Activated CD8-positive, alpha-beta memory T cell treated with anti-CD3 and anti-CD28 coated beads, Interleukin-2, amount 10 ng/mL, durations not matched to agents 7 days and 5 days (primary cell): Measurements from ENCODE around the gene MAP1LC3A. TPM values are rescaled to one million over a fixed set of nuclear protein-coding genes. Genes with fewer than 3 reads are reported as not detected.

ENCODE experiments used
- ATAC-seq: fragments of 150-1000 bp; cut with Tn5 transposase; one replicate; pipeline ENCODE4 v1.10.0; 2021; ENCODE audit warnings: moderate library complexity
- CTCF ChIA-PET: fragments of 350-600 bp; sonication (Branson Sonifier 250); formaldehyde crosslinking; loops from one replicate; lab custom pipeline; 2021; ENCODE audit warnings: antibody characterized with exemption; lab: Charles Lee
- DNase-seq: peaks from one replicate; pipeline ENCODE4 v3.0.0-alpha.2; 2020
- H3K27ac Mint-ChIP-seq: one replicate; pipeline ENCODE4 v1.8.0; 2021; ENCODE audit warnings: mild to moderate bottlenecking, mixed read lengths
- H3K27me3 Mint-ChIP-seq: one replicate; pipeline ENCODE4 v1.8.0; 2021; ENCODE audit warnings: mixed read lengths
- H3K36me3 Mint-ChIP-seq: one replicate; pipeline ENCODE4 v1.8.0; 2021; ENCODE audit warnings: mild to moderate bottlenecking, mixed read lengths
- H3K4me1 Mint-ChIP-seq: one replicate; pipeline ENCODE4 v1.8.0; 2021; ENCODE audit warnings: mixed read lengths
- H3K4me3 Mint-ChIP-seq: one replicate; pipeline ENCODE4 v1.8.0; 2021; ENCODE audit warnings: mild to moderate bottlenecking, moderate library complexity, mixed read lengths
- H3K9me3 Mint-ChIP-seq: one replicate; pipeline ENCODE4 v1.8.0; 2022; ENCODE audit warnings: low read depth, mixed read lengths
- total RNA-seq, 2 experiments: library from RNA; stranded (reverse); gene quantifications; one replicate each; pipeline ENCODE4 v1.2.3, GENCODE V29; 2021

Gene MAP1LC3A
- total RNA-seq, 2 experiments from 2014 or later: 4.7 to 5.2 TPM

DNA sequence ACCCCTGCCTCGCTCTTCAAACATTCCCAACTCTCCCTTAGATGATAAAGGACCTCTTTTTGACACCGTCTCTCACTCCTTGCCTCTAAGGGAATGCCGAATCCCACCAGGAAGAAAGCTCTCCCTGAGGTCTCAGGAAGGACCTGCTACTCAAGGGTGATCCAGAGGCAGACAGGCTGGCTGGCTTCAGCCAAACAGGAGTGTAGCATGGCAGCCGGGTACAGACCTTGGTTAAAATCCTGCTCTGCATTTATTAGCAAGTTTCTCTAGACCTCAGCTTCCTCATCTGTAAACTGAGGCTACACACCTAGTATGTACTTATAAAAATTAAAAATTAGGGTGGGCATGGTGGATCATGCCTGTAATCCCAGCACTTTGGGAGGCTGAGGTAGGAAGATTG, 17.2 kb downstream of the MAP1LC3A start:
- DNase-seq: peak; percentile 22
- peaks cover 23% of the 10 kb centered on the region for H3K4me1 Mint-ChIP-seq
- no peaks in the 10 kb centered on the region for H3K9me3 Mint-ChIP-seq
- CTCF ChIA-PET: no interaction called here
- no peaks in the 10 kb centered on the region for H3K36me3 Mint-ChIP-seq
- H3K27me3 Mint-ChIP-seq: no peaks in the 10 kb centered on the region
- no peak overlapping the region for H3K27ac Mint-ChIP-seq
- no peak for ATAC-seq
- H3K4me3 Mint-ChIP-seq: no peak overlapping the region

DNA sequence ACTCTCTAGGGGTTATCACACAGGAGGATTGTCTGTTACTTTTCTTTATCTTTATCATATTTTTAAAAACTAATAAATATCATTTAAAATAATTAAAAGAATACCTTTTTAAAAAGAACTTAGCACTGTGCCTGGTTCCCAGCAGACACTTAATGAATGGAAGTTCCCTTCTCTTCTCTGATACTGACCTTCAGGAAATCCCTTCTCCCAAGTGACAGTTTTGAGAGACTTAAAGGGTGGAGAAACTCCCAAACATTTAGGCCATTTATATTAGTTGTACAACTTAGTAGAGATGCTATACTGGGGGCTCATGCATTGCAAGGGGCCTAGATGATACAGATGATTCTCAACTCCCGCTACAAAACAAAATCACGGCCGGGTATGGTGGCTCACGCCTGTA, 18.5 kb downstream of the MAP1LC3A start:
- no peaks in the 10 kb centered on the region for H3K27me3 Mint-ChIP-seq
- peaks cover 25% of the 10 kb centered on the region for H3K4me1 Mint-ChIP-seq
- CTCF ChIA-PET: no interaction called here
- DNase-seq: peak; percentile 4
- H3K27ac Mint-ChIP-seq: no peak overlapping the region
- ATAC-seq: no peak
- H3K36me3 Mint-ChIP-seq: no peaks in the 10 kb centered on the region
- H3K4me3 Mint-ChIP-seq: no peak overlapping the region
- H3K9me3 Mint-ChIP-seq: no peaks in the 10 kb centered on the region

DNA sequence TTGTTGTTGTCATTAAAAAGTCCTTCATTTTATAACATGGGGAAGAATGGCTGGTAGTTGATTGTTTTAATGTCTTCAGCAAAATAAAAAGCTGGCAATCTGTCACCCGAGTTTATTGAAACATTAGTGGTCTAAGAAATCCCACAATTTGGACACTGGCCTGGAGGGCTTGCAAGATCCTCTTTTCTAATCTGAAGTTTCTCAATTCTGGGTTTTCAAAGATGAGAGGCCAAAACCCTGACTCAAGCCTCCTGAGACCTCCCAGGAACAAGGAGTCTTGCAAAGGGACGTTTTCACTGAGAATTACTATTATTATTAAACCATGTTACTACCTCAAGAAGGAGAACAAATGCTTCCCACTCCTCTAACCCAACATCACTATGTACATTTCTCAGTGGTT, 19.5 kb downstream of the MAP1LC3A start:
- Mint-ChIP-seq H3K27ac (no peak overlapping the region), H3K36me3 (no peaks in the 10 kb centered on the region), H3K4me3 (no peak overlapping the region), H3K27me3 (no peaks in the 10 kb centered on the region), H3K9me3 (no peaks in the 10 kb centered on the region), H3K4me1 (peaks cover 28% of the 10 kb centered on the region)
- CTCF ChIA-PET: no interaction called here
- DNase-seq: peak; percentile 8
- ATAC-seq: no peak

DNA sequence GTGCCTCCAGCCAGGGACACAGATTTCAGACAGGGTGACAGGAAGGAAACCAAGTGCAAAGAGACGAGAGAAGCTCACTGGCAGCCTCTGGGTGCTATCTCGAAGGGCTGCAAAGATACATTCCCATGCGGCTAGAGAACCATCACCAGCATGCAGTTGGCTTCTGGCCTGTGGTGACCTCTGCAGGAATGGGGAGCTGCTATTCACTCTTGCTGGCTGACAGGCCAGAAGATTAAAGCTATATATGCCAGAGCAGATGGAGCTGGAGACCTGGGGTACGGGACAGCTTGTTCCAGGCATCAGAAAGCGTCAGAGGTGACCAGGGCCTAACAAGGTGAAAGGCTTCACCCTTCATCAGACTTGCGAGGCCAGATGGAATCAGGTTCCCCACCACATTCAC, 20.0 kb downstream of the MAP1LC3A start:
- Mint-ChIP-seq H3K27ac (no peak overlapping the region), H3K27me3 (no peaks in the 10 kb centered on the region), H3K4me1 (peaks cover 28% of the 10 kb centered on the region), H3K4me3 (no peak overlapping the region), H3K9me3 (no peaks in the 10 kb centered on the region), H3K36me3 (no peaks in the 10 kb centered on the region)
- ATAC-seq (no peak), DNase-seq (peak; percentile 25)
- CTCF ChIA-PET: no interaction called here

DNA sequence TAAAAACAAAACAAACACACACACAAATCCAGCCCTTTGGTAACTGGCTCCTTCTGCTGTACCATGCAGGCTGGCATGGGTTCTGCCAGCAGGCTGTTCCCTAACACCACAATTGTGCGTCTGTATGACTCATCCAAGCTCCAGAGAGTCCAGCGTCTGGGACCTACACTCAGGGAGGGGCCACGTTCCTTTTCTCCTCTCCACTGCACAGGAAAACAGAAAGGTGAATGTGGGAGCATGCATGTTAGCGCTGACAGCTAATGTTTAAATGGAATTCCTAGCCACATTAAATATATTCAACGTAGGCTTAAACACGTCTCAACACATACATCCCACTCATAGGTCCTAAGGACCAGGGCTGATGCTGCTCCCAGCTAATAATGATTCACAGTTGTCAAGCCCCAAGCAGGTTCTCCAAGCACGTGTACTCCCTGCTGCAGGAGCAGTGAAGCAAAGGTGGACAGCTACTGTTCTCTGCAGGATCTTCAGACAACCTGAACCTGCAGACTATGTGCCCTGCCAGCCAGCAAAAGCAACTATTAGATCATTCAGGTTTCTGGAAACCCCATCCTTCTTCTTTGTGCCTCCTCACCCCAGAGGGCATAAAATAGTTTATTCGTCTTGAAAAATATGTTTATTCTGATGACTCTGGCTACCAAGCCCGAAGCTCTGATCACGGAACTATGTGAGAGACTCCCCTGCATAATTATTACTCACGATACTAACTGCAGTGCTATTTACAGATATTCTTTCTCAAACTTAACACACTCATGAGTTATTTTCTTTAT, 20.9 kb downstream of the MAP1LC3A start:
- H3K4me1 Mint-ChIP-seq: peaks cover 28% of the 10 kb centered on the region
- H3K27ac Mint-ChIP-seq: peak overlapping the region; percentile 84
- no peaks in the 10 kb centered on the region for H3K36me3 Mint-ChIP-seq
- CTCF ChIA-PET: interaction anchor here (0.9 to 1.1 kb wide), 4 partner anchors 8 to 267 kb away, joined by 3 to 4 read pairs (median 3); no protein-coding TSS in a partner anchor
- no peak for ATAC-seq
- H3K27me3 Mint-ChIP-seq: no peaks in the 10 kb centered on the region
- DNase-seq: peak; percentile 19
- no peaks in the 10 kb centered on the region for H3K9me3 Mint-ChIP-seq
- no peak overlapping the region for H3K4me3 Mint-ChIP-seq

DNA sequence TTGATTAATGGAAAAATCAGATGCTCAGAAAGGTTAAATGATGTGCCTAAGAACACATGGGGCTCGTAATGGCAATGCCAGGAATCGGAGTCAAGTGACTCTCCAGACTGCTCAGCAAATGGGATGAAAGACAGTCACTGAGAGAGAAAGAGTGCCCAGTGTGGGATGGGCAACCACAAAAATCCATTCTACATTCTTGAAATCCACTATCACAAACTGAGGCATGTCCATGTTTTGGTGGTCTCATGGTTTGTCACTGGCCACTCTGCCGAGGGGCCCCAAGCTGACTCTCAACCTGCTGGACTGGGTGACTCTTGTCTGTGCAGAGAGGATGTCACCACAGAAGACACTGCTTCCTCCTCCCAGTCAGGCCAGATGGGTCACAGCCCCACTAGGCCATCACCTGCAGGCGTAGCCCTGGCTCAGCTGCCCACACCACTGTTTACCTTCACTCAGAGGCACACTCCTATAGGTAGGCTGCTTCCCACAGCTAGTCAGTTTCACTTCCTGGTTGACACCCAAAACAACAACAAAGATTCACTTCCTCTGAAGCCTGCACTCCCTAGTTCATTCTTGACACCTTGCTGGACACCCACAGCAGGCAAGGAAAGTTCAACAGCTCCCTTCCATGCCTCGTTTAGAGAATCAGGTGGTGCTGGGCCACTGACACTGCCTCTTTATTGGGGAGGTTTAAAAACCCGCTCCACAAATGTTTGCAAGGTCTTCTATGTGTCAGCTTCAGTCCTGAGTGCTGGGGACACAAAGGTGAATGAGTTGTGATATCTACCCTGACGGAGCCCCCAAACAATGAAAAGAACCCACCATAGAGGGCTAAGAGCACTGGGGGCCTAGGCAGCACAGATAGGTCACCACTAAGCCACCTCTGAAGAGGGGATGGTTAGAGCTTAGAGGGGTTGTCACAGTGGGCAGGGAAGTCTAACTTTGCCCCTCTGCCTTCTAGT, 21.7 kb downstream of the MAP1LC3A start:
- peaks cover 28% of the 10 kb centered on the region for H3K4me1 Mint-ChIP-seq
- DNase-seq (peak; percentile 58), ATAC-seq (peak; percentile 70)
- CTCF ChIA-PET: interaction anchor here (0.9 to 1.1 kb wide), 4 partner anchors 9 to 268 kb away, joined by 3 to 4 read pairs (median 3); no protein-coding TSS in a partner anchor
- peaks cover under 1% of the 10 kb centered on the region for H3K36me3 Mint-ChIP-seq
- no peaks in the 10 kb centered on the region for H3K9me3 Mint-ChIP-seq
- no peaks in the 10 kb centered on the region for H3K27me3 Mint-ChIP-seq
- H3K4me3 Mint-ChIP-seq: no peak overlapping the region
- peak overlapping the region; percentile 84 for H3K27ac Mint-ChIP-seq

DNA sequence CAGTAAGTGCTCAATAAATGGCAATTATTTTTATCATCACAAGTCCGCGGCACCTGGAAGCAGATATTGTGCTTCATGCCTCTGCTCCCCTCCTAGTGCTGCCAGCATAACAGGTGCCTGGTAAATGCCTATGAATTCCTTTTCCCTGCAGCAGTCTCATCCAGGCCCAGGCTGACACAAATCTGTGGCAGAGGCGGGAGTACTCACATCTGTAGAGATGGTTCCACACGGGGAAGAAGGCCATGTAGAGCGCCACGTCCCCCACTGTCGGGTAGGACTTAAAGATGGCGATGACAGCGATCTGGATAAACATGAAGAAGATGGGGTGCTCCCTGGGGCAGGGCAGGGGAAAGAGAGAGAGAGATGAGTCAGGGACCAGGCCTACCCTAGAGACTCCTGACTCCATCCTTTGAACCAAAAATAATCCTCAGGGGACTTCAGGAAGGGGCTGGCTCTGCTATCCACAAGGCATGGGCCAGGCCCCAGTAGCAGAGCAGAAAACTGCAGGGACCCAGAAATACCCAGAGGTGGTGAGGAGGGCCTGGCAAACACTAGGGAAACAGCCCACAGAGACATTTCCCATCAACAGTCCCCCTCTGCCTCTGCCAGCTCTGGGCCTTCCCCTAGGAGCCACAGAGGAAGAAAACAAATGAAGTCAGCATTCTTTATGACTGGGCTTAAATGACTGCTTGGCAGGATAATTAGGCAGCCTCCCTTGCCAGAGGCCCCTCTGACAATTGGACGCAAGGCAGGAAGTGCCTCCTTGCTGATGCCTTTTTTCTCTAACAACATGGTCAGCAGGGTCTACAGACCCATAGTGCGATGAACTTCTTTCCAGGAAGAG, 23.0 kb downstream of the MAP1LC3A start:
- no peak overlapping the region for H3K4me3 Mint-ChIP-seq
- CTCF ChIA-PET: no interaction called here
- DNase-seq (no peak), ATAC-seq (peak; percentile 44)
- H3K27ac Mint-ChIP-seq: peak overlapping the region; percentile 50
- no peaks in the 10 kb centered on the region for H3K9me3 Mint-ChIP-seq
- H3K27me3 Mint-ChIP-seq: no peaks in the 10 kb centered on the region
- peaks cover 28% of the 10 kb centered on the region for H3K4me1 Mint-ChIP-seq
- H3K36me3 Mint-ChIP-seq: peaks cover 3% of the 10 kb centered on the region

DNA sequence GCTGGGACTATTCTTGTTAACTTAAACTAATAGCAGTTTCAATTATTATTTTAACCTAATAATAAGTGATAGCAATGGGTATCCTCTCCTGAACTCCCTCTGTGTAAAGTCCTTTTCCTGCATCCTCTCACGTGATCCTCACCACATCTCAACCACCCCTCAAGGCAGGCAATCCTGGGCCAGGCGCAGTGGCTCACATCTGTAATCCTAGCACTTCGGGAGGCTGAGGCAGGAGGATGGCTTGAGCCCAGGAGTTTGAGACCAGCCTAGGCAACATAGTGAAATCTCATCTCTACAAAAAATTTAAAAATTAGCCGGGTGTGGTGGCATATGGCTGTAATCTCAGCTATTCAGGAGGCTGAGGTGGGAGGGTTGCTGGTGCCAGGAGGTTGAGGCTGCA, 23.7 kb downstream of the MAP1LC3A start:
- Mint-ChIP-seq H3K27ac (peak overlapping the region; percentile 50), H3K4me1 (peaks cover 28% of the 10 kb centered on the region), H3K9me3 (no peaks in the 10 kb centered on the region), H3K27me3 (no peaks in the 10 kb centered on the region), H3K36me3 (peaks cover 3% of the 10 kb centered on the region), H3K4me3 (no peak overlapping the region)
- DNase-seq (no peak), ATAC-seq (no peak)
- CTCF ChIA-PET: no interaction called here

DNA sequence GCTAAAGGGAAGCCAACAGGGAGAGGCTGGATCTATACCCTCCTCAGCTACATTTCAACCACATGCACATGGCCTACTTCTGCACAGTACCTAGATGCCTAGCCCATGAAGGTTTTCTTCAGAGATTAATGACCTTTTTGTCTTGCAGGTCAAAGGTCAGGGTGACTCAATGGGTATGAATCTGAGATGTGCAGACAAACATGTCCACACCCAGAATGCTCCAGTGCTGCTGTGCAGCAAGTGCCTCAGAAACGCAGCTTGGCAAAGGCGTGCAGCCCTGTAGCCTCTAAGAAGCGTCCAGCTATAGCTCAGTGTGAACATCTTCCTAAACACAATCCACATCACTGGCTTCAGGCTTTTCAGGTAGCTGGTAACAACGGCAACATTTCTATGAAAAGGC, 24.4 kb downstream of the MAP1LC3A start:
- Mint-ChIP-seq H3K36me3 (peaks cover 3% of the 10 kb centered on the region), H3K4me3 (no peak overlapping the region), H3K4me1 (peaks cover 28% of the 10 kb centered on the region), H3K27ac (no peak overlapping the region), H3K27me3 (no peaks in the 10 kb centered on the region), H3K9me3 (no peaks in the 10 kb centered on the region)
- ATAC-seq (no peak), DNase-seq (no peak)
- CTCF ChIA-PET: no interaction called here

DNA sequence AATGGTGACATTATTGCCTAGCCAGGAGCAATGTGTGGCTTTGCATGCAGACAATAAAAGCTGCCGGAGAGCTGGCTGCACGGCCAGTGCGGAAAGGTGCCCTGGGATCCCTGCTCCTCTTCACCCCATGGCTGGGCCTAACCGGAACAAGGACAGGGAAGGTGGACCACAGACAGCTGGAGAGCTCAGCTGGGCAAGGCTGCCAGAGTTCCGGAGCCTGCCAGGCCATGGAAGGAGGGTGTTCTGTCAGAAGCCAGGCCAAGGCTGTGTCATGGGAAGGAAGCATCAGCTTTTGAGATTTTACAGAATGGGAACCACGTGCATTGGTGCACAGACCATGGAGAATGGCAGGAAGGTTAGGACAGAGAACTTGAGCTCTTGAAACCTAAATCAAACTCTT, 25.0 kb downstream of the MAP1LC3A start:
- H3K9me3 Mint-ChIP-seq: no peaks in the 10 kb centered on the region
- no peak overlapping the region for H3K27ac Mint-ChIP-seq
- CTCF ChIA-PET: interaction anchor here (0.5 to 1.2 kb wide), 3 partner anchors 186 to 864 kb away, joined by 3 to 4 read pairs (median 3); no protein-coding TSS in a partner anchor
- no peaks in the 10 kb centered on the region for H3K27me3 Mint-ChIP-seq
- no peak for DNase-seq
- peaks cover 28% of the 10 kb centered on the region for H3K4me1 Mint-ChIP-seq
- peaks cover 3% of the 10 kb centered on the region for H3K36me3 Mint-ChIP-seq
- H3K4me3 Mint-ChIP-seq: no peak overlapping the region
- no peak for ATAC-seq

DNA sequence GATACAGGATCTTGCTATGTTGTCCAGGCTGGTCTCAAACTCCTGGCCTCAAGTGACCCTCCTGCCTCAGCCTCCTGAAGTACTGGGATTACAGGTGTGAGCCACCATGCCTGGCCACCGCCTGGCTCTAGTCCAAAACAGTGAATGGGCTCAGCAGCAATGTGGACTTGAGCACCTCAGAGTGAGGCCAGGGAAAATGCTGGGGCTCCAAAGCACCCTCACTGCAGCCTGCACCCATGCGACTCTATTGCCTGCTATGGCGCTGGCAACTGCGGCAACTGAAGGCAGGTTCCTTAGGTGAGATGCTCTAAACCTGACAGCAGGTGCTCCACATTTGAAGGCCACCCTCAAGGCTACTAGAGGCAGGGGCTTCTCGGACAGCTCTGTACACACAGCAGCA, 26.5 kb downstream of the MAP1LC3A start:
- Mint-ChIP-seq H3K36me3 (peaks cover 3% of the 10 kb centered on the region), H3K4me1 (peaks cover 21% of the 10 kb centered on the region), H3K4me3 (no peak overlapping the region), H3K9me3 (no peaks in the 10 kb centered on the region), H3K27ac (no peak overlapping the region), H3K27me3 (no peaks in the 10 kb centered on the region)
- no peak for DNase-seq
- ATAC-seq: no peak
- CTCF ChIA-PET: no interaction called here

DNA sequence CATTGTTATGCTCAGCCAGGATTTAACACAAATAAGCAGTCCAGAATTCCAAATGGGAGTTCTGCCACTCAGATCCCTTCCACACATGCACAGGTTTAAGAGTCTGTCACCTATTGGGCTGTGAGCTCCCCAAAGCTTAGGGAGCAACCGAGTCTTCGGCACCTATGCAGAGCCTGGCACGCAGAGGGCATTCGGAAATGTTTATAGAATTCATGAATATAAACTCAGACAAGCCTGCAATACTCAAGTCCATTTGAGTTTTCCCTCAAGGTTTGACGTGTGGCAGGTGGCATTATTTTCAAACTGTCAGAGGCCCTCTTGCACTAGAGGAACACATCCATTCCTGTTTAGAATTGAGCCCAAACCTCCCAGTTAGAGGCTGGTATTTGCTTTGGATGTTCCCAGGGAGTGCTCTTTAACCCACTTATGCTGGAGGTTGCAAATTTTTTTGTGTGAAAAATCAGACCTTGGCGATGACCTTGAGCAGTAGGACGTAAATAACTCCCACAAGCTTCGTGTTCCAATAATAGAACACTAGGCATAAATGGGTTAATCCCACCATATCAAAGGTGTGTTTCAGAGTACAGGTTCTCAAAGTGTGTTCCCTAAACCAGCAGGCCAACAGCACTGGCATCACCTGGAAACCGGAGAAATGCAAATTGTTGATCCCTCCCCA, 28.1 kb downstream of the MAP1LC3A start:
- Mint-ChIP-seq H3K4me3 (no peak overlapping the region), H3K9me3 (no peaks in the 10 kb centered on the region), H3K36me3 (peaks cover 3% of the 10 kb centered on the region), H3K27ac (no peak overlapping the region), H3K4me1 (peaks cover 7% of the 10 kb centered on the region), H3K27me3 (no peaks in the 10 kb centered on the region)
- CTCF ChIA-PET: no interaction called here
- DNase-seq: no peak
- ATAC-seq: no peak
